GM10266 (cell line): ENCODE measurements around the gene TRIM59.
"Not testable (repeated sequence)": the region's sequence is repeated elsewhere in the genome, so short reads cannot be mapped to it uniquely, and the experiment has no call there.

Experiments
- DNase-seq: peaks from one replicate; pipeline ENCODE4 v3.0.0; 2012; ENCODE audit errors: extremely low spot score
- CTCF ChIP-seq: IDR thresholded peaks from 2 replicates; pipeline ENCODE4 v1.5.1; 2012; ENCODE audit warnings: mild to moderate bottlenecking, low read depth; ENCODE audit not compliant: control insufficient read depth, insufficient read depth; ENCODE audit errors: missing control alignments

TRIM59 gene

GRCh38 chr3:160459450-160459970 is 9.9 kb upstream of the TRIM59 start:
- no peak for TF ChIP-seq CTCF
- DNase-seq: no peak

- TF ChIP-seq CTCF: no peak
- DNase-seq: no peak
Measured at GRCh38 chr3:160458151-160458550, 8.6 kb upstream of the TRIM59 start.

GRCh38 chr3:160455846-160456245 is 6.3 kb upstream of the TRIM59 start:
- no peak for DNase-seq
- TF ChIP-seq CTCF: no peak

- no peak for DNase-seq
- no peak for TF ChIP-seq CTCF
Measured at GRCh38 chr3:160454995-160455394, 5.4 kb upstream of the TRIM59 start.

- DNase-seq: not testable (repeated sequence)
Measured at GRCh38 chr3:160452251-160452650, 2.7 kb upstream of the TRIM59 start.

GRCh38 chr3:160451602-160452001 is 2.0 kb upstream of the TRIM59 start:
- no peak for DNase-seq
- no peak for TF ChIP-seq CTCF

GRCh38 chr3:160450846-160451245 is 1.3 kb upstream of the TRIM59 start:
- DNase-seq: no peak
- TF ChIP-seq CTCF: no peak
